NCI-H1930 (cell line): Measurements from ENCODE around the gene STK39.
"Not testable (repeated sequence)": the region's sequence is repeated elsewhere in the genome, so short reads cannot be mapped to it uniquely, and the experiment has no call there.

Experiments used
- DNase-seq, 2 experiments: peaks; one replicate each; lab custom pipeline; 2025; lab: John Stamatoyannopoulos, UW

STK39 gene

DNA sequence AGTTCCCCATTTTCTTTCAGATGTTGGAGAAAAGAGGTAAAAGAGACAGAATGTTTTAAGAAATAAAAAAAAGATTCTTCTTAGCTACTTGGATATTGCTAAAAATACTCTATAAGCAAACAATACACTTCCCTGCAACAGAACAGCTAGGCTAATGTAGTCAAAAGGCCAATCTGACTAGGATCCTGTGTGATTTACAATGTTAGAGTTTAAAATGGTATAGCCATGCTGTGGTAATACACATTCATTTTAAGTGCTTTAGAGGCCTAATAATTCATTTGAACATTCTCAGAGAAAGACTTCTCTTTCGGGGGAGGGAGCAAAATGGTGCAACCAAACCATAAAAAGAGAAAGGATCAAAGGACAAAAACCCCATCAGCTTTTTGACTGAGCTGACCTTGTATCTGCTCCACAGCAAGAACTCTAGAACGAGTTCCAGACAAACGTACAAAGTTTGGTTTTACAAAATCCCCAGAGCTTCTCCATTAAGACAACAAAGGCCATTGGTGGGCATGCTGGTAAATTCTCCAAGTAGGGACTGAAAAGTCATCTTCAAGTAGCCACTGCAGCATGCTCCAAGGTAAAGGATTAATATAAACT, 200.2 kb downstream of the STK39 start:
- DNase-seq, result no peak

- no peak for DNase-seq
Observed at GRCh38 chr2:168044579-168044978, 202.8 kb downstream of the STK39 start.

- no peak for DNase-seq
Observed at GRCh38 chr2:168044176-168044575, 203.2 kb downstream of the STK39 start.

DNA sequence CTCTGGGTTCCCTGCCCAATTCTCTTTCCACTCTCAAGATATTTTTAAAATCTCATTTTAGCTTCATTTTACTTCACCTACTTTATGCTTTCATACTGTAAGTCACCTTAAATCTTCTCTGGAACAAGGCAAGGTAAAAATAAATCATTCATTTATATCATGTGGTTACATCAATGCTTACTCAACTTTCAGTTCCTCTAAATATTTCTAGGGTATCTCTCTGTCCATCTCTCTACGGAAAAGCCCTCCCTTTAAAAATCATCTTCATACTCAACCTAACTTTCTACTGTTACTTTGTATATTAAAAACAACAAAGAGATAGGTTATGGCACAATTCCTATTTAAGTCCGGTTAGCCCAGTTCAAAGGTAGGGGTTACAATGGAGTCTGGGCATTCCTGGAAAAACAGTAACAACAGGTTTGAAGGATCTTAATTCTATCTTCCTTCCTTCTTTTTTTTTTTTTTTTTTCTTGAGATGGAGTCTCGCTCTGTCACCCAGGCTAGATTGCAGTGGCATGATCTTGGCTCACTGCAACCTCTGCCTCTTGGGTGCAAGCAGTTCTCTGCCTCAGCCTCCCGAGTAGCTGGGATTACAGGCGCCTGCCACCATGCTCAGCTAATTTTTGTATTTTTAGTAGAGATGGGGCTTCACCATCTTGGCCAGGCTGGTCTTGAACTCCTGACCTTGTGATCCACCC, 205.1 kb downstream of the STK39 start:
- not testable (repeated sequence) for DNase-seq

DNA sequence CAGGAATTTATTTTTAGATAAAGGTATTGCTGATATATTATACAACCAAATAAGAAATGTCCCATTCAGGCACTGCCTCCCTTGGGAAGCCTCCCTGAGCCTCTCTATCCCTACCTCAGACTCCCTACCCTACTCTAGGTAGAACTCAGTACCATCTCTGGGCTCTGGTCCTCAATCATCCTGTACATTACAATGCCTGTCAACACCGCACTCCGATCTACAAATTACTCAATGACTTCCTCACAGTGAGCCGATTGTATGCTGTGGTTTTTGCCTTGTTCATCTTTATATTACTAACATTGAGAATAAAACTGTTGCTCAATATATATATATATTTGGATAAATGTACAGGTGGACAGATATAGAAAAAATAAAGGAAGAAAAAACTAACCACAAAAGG, 207.5 kb downstream of the STK39 start:
- no peak for DNase-seq

- DNase-seq, result no peak
Observed at GRCh38 chr2:168037778-168038177, 209.6 kb downstream of the STK39 start.

GRCh38 chr2:168035458-168035857, 211.9 kb downstream of the STK39 start:
- no peak for DNase-seq

- no peak for DNase-seq
Observed at GRCh38 chr2:168034616-168035015, 212.8 kb downstream of the STK39 start.

DNA sequence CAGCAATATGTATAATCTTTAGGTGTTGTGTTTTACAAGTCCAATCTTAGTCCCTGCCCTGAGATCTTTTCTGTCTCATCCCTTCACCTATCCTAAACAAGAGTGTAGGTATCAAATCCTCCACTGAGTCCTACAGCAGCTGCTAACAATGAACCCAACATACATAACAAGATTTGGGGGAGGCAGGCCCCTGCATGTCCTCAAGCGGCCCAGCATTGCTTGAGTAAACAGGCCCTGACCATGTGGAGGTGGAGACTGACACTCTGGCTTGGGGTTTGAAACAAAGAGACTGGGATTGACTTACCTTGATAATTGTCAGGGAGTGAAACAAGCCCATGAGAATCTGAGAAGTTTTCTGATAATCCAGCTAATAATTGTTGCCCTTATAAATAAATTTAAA, 213.4 kb downstream of the STK39 start:
- no peak for DNase-seq

DNA sequence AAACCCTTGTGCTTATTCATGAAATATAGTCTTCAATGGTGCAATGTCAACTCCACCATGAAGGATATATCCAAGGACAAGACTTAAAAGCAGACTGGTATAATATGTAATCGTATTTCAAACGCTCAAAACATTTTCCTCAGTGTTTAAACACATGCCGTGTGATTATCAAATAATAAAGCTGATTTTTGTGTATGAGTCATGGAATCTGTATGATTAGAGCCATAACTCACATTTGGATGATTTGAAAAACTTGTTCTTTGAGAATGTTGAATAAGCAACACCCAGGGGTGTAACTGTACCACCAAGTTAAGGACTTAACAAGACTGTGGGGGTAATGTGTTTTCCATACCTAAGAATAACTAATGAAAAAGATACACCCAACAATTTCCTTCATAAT, 215.3 kb downstream of the STK39 start:
- no peak for DNase-seq

DNA sequence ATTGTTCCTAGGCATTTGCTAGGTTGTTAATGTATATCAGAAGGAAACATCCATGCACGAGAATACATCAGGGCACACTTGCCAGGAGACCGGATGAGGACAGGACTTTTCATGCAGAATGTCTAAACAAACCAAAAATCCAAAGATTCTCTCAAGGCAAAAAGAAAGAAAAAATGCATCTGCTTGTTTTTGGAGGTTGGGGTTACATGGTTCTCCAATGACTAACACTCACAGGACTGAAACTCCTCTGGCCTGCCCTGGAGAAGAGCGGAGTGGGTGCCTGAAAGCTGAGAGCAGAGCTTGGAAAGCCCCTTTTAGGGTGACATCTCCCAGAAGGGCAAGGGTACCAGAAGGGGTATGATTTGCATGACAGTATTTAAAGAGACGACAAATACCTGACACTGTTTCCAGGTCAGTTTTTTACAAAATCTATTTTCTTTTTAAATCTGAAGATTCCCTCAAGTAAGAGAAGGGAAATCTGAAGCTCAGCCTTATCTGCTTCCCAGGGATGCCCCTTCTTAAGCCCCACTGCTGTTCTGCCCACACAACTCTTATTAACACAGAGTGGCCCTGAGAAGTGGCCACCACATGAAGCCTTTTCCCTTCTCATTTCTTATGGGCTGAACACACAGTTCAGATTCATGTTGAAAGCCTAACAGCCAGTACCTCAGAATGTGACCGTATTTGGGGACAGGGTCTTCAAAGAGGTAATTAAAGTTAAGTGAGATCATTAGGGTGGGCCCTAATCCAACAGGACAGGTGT, 216.4 kb downstream of the STK39 start:
- DNase-seq, result no peak

DNA sequence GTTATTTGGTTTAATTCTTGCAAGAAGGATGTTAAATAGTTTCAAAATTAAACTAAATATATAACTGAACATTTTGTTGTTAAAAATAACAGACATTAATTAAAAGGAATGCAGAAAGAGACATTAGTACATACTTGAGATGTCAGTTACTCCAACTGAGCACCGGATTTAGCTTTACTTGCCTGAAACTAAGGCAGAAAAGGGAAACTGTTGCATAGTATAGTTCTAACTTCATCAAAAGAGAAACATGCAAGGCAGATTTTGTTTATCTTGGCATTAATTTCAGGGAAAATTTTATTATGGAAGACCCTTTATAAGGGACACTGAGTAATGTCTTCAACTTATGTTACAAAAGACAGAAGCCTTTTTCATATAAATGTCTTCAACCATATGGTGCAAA, 218.3 kb downstream of the STK39 start:
- no peak for DNase-seq

DNA sequence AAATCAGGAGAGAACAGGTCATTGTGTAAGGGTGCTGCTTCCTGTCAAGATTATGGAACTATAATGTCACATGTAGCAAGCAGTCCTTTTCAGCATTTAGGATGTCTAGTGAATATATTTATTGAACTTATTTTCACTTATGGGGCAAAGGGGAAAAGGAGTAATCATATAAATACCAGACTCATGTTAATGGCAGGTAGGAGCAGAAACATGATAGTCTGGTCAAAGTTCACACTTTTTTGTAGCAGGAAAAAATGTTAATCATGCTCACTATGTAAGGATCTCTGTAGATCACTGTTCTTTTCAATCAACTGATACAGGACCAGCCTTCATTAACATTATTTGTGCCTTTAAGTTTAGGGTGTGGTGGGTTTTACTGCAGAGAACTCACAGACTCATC, 219.0 kb downstream of the STK39 start:
- no peak for DNase-seq

DNA sequence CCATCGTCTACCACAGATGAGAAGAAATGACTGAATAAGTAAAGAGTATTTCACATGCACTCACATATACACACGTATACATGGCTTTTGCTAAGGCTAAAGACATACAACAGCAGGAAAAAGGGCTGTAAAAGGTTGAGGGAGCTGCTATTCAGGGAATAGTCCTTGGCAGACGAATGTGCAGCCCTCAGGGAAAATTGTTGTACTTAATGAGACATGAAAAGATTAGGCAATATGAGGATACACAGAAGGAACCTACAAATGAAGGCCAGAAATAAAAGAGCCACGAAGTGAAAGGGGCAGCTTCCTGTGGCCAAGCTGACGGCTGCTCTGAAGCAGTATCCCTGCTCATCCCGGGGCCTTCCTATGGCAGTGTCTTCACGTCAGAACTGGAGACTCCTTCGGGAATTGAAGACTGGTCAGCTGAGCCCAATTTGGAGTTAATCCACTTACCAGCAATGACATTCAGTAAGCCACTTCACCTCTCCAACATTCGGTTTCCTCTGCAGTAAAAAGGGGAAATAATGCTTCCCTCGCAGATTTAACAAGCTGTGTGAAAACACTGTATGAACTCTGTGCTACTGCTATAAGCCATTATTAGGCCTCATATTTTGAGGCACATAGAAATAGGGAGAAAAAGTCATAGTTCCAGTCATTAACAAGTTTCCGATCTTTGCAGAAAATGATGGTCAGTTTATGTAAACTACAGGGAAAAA, 221.8 kb downstream of the STK39 start:
- no peak for DNase-seq

DNA sequence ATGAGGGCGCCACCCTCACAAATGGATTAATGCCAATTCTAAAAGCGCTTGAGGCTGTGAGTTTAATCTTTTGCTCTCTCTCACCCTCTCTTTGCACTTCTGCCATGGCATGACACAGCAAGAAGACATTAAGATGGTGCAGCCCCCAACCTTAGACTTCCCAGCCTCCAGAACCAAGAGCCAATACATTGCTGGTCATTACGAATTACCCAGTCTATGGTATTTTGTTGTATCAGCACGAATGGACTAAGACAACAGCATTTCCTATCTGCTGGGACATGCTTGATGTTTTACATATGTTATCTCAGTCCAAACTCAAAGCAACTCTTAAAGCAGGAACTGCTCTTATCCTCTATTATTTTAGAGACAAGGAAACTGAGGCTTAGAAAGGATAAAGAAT, 222.9 kb downstream of the STK39 start:
- DNase-seq, result no peak

- DNase-seq, result no peak
Observed at GRCh38 chr2:168021800-168022587, 225.4 kb downstream of the STK39 start.

- no peak for DNase-seq
Observed at GRCh38 chr2:168015274-168015953, 232.0 kb downstream of the STK39 start.

GRCh38 chr2:168009900-168010299, 237.5 kb downstream of the STK39 start:
- no peak for DNase-seq

DNA sequence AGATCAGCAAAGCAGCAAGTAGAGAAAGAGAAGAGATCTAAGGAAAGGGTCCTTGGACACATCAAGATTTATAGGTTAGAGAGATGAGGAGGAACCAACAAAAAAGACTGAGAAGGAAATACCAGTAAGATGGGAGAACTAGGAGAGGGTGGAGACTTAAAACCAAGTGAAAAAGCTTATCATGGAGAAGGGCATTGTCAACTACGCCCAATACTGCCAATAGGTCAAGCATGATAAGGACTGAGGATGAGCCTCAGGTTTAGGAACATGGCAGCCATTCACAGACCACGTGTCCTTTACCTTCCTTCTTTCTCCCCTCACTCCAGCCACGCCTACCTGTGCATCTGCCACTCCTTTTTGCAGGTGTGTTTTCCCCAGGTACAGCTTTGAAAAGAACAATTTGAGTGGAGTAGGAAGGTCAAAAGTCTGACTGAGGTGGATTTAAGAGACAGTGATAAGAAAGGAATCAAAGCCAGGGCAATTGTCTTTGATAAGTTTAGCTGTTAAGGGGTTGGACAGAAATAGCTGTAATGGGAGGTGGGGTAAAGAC, 238.7 kb downstream of the STK39 start:
- DNase-seq, result no peak

- no peak for DNase-seq
Observed at GRCh38 chr2:168006498-168006897, 240.9 kb downstream of the STK39 start.

DNA sequence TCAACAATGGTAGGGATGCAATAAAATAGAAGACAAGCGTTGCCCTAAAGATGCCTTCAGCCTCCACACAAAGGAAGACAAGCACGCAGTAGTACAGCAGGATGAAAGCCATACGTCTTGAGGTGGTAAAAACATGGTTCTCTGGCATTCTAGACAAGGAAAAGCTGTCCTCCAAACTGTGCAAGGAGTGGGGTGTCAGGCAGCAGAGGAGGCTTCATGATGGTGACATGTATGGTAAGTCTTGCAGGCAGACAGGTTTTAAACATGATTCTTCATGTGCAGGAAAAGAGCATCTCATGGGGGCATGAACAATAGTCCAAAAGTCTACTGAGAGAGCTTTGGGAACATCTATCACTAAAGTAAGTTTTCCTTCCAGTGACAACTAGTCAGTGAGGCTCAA, 241.8 kb downstream of the STK39 start:
- no peak for DNase-seq
